ENCODE measurements around the gene TRIM71. TPM values are rescaled to one million over a fixed set of nuclear protein-coding genes. Genes with fewer than 3 reads are reported as not detected.

TRIM71 gene
- total RNA-seq, 1 donor from 2014 or later, result 106 TPM

GRCh38 chr3:32883817-32884216, 66.0 kb downstream of the TRIM71 start:
- no peaks in the 10 kb centered on the region for H3K9me3 Mint-ChIP-seq
- peaks cover 43% of the 10 kb centered on the region for H3K4me1 ChIP-seq
- peaks cover 99% of the 10 kb centered on the region for H4K20me1 ChIP-seq (ENCODE audit: low read depth)
- no peaks in the 10 kb centered on the region for H3K27me3 ChIP-seq
- no peak overlapping the region for H3K4me3 ChIP-seq
- peaks cover 100% of the 10 kb centered on the region for H3K79me2 ChIP-seq (ENCODE audit: low read depth)
- TF ChIP-seq EZH2 (IDR thresholded peaks at IDR 0.05), result no peak
- TF ChIP-seq EZH2phosphoT487 (IDR thresholded peaks at IDR 0.05), result no peak
- no peak for TF ChIP-seq CTCF (IDR thresholded peaks at IDR 0.05)
- no peak overlapping the region for H2AFZ ChIP-seq (replicated peaks)
- H3F3A ChIP-seq (ENCODE audit: low read depth), result peaks cover 27% of the 10 kb centered on the region
- peak overlapping the region; percentile 58 for H3K27ac ChIP-seq
- peaks cover 35% of the 10 kb centered on the region for H3K36me3 Mint-ChIP-seq
- no peak overlapping the region for H3K27ac Mint-ChIP-seq
- no peaks in the 10 kb centered on the region for H3K9me3 ChIP-seq (ENCODE audit: low read depth)
- peaks cover 44% of the 10 kb centered on the region for H3K4me1 Mint-ChIP-seq
- peaks cover 9% of the 10 kb centered on the region for H3K36me3 ChIP-seq
- H3K4me2 ChIP-seq, result no peak overlapping the region
- DNase-seq (ENCODE audit: low spot score), result no peak
- H3K9ac ChIP-seq, result no peak overlapping the region
- no peak overlapping the region for H3K4me3 Mint-ChIP-seq
- H3K27me3 Mint-ChIP-seq (ENCODE audit: insufficient read depth, low read depth), result no peaks in the 10 kb centered on the region

DNA sequence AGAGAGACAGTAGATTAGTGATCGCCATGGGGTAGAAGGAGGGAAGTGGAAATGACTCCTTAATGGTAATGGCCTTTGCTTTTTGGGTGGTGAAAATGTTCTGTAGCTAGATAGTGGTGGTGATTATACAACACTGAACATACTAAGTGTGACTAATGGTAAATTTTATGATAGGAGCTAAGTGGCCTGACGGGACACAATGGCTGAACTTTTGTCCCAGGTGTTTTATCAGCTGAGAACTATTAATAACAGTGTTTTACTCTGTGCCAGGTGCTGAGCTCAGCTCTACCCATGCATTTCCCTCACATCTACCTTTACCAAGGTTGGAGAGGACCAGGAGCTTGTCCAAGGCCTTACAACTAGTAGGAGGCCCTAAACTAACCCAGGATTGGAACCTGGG, 66.8 kb downstream of the TRIM71 start:
- Mint-ChIP-seq H3K4me3 (no peak overlapping the region), H3K4me1 (peaks cover 44% of the 10 kb centered on the region), H3K27me3 (ENCODE audit: insufficient read depth, low read depth) (no peaks in the 10 kb centered on the region), H3K27ac (peak overlapping the region; percentile 30), H3K9me3 (no peaks in the 10 kb centered on the region), H3K36me3 (peaks cover 33% of the 10 kb centered on the region)
- Histone ChIP-seq H3K36me3 (peaks cover 9% of the 10 kb centered on the region), H4K20me1 (ENCODE audit: low read depth) (peaks cover 99% of the 10 kb centered on the region), H3K27me3 (no peaks in the 10 kb centered on the region), H3K4me1 (peaks cover 36% of the 10 kb centered on the region), H3K79me2 (ENCODE audit: low read depth) (peaks cover 100% of the 10 kb centered on the region), H3K4me2 (no peak overlapping the region), H3K27ac (no peak overlapping the region), H3K9me3 (ENCODE audit: low read depth) (no peaks in the 10 kb centered on the region), H2AFZ (replicated peaks) (no peak overlapping the region), H3F3A (ENCODE audit: low read depth) (peaks cover 32% of the 10 kb centered on the region), H3K9ac (no peak overlapping the region), H3K4me3 (no peak overlapping the region)
- no peak for DNase-seq (ENCODE audit: low spot score)
- no peak for TF ChIP-seq EZH2phosphoT487 (IDR thresholded peaks at IDR 0.05)
- no peak for TF ChIP-seq EZH2 (IDR thresholded peaks at IDR 0.05)
- TF ChIP-seq CTCF (IDR thresholded peaks at IDR 0.05), result no peak

- peaks cover 99% of the 10 kb centered on the region for H4K20me1 ChIP-seq (ENCODE audit: low read depth)
- Mint-ChIP-seq H3K9me3 (no peaks in the 10 kb centered on the region), H3K36me3 (peaks cover 39% of the 10 kb centered on the region), H3K27ac (no peak overlapping the region), H3K4me1 (peaks cover 44% of the 10 kb centered on the region), H3K4me3 (no peak overlapping the region), H3K27me3 (ENCODE audit: insufficient read depth, low read depth) (no peaks in the 10 kb centered on the region)
- H3K79me2 ChIP-seq (ENCODE audit: low read depth), result peaks cover 100% of the 10 kb centered on the region
- no peak overlapping the region for H3K4me3 ChIP-seq
- peaks cover 37% of the 10 kb centered on the region for H3F3A ChIP-seq (ENCODE audit: low read depth)
- TF ChIP-seq EZH2phosphoT487 (IDR thresholded peaks at IDR 0.05) (no peak), CTCF (IDR thresholded peaks at IDR 0.05) (no peak), EZH2 (IDR thresholded peaks at IDR 0.05) (no peak)
- no peaks in the 10 kb centered on the region for H3K27me3 ChIP-seq
- H3K9ac ChIP-seq, result no peak overlapping the region
- H3K36me3 ChIP-seq, result peaks cover 16% of the 10 kb centered on the region
- no peak overlapping the region for H2AFZ ChIP-seq (replicated peaks)
- no peak overlapping the region for H3K4me2 ChIP-seq
- H3K27ac ChIP-seq, result no peak overlapping the region
- H3K4me1 ChIP-seq, result peaks cover 36% of the 10 kb centered on the region
- DNase-seq (ENCODE audit: low spot score), result no peak
- H3K9me3 ChIP-seq (ENCODE audit: low read depth), result no peaks in the 10 kb centered on the region
Measured at GRCh38 chr3:32885283-32885901, 67.6 kb downstream of the TRIM71 start.
